Endometrium (tissue), 2 donors: Measurements from ENCODE around the gene ACSS2.

Source experiments
- FAIRE-seq: peaks from 2 replicates; lab custom pipeline; 2012; peaks lifted over from hg19 to GRCh38; lab: Jason Lieb, UNC
- donor health status: control.
- donor health status: control.

The ACSS2 gene

DNA sequence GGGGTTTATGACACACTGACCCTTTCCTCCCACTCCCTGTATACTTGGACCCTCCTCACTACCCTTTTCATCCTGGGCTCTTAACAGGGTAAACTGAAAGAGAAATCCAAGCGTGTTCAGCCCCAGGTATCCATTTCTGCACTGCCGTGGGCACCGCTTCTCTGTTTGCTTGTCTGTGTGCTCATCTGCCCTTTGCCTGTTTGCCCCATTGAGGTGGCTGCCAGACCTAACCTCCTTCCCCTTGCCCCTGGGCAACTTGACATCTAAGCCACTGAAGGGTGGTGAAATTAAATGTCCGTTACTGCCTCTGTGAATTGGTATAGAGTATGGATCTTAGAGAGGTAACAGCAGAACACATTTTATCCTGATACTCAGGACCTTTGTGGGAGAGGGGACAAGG, 38.7 kb downstream of the ACSS2 start:
- no peak for FAIRE-seq

DNA sequence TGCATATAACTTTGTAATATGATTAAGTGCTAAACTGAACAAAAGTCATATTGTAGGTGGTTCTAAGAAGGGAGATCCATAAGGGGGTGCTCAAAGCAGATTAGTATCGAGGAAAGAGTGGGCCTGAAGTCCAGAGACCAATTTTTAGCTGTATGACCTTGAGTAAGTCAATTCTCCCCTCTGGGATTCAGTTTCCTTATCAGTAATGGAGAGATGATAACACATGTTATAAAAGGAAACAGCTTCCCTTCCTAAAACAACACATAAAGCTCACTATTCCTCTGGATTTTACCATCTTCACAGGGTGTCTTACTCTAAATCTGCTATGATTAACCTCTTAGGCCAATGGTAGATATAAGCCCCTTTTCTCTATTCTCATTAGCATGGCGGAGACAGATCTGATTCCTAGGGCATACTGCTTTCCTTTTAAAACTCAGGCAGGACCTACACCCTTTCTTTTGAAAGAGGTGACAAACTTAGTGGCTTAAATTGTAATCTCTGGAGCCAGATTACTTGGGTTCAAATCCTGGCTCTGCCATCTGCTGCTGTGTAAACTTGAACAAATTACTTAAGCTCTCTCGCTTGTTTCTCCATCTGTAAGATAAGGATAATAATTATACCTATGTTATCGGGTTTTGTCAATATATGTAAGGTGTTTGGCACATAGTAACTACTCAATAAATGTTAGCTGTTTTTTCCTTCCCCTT, 39.5 kb downstream of the ACSS2 start:
- no peak for FAIRE-seq

DNA sequence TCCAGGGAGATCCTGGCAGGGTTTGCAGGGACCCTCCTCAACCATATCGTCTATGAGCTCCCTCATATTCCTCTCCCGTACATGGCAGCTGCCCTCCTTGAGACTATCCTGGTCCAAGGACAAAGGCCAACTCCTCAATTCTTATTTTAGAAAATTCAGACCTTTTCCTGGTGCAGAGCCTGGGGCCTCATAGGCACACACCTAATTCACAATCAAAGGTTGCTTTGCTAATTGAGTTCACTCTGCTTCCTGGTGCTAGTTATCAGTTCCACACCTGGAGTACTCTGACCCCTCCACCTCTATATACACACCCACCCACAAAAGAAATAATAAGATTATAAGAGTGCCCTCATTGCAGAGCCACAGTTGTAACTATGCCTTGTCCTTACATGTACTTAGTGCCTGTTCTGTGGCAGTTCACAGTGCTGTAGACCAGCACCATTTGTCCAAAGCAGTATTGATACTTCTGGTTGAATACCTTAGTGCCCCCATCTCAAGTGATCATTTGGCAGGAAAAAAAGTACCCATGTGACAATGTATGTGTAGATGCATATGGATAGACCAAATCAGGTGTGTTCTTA, 40.5 kb downstream of the ACSS2 start:
- no peak for FAIRE-seq

DNA sequence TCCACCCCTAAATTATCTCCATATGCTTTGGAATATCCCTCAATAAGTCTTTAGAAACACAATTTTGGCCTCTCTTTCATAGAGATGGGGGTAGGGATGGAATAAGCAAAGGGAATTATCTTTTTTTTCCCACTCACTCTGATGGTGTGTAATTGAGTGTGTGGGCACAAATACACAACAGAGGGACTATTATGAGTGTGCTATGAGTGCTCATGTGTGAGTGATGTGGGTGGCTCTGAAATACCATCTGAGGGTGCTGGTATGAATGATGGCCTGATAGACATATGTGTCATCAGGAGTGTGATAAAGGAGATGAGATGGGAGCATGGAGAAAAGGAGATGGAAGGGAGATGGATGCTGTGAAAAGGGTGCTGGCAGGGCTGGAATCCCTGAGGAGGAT, 43.6 kb downstream of the ACSS2 start:
- FAIRE-seq, result no peak

DNA sequence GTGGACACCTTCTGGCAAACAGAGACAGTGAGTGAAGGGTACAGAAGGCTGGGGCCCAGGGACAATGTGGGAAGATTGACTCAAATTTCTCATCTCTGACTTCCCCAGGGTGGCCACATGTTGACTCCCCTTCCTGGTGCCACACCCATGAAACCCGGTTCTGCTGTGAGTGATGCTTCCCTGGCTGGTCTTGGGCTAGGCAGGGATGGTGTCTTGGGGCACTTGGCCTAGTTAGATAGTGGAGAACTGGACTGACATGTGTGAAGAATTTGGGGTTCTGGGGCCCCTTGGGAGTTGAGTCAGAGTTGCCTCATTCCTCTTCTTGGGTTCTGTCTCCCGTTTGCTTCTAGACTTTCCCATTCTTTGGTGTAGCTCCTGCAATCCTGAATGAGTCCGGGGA, 45.0 kb downstream of the ACSS2 start:
- no peak for FAIRE-seq

DNA sequence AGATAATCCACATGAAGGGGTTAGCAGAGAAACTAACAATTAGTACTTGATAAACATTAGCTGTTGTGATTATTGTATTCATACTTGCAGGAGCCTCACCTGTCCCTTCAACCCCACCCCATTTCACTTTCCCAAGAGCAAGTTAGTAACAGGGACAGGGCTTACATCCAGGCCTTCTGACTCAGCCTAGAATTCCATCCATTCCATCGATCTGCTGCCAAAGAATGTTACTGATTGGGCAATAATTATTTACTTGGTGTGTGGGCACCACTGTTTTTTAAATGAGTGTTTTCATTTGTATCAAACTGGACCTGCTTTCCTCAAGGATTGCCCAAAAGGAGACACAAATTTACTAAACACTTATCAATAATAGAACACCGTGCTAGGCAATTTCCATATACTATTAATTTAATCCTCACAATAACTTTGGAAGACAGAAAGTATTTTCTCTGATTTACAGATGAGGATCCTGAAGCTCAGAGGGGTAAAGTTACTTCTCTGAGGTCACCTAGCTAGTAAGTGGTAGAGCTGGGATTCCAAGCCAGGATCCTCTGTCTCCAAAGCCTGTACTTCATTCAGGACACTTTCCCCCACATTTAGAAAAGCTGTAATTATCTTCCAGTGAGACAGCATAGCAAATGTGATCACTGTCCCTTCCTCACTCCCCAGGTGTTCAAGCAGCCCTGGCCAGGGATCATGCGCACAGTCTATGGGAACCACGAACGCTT, 46.4 kb downstream of the ACSS2 start:
- no peak for FAIRE-seq

DNA sequence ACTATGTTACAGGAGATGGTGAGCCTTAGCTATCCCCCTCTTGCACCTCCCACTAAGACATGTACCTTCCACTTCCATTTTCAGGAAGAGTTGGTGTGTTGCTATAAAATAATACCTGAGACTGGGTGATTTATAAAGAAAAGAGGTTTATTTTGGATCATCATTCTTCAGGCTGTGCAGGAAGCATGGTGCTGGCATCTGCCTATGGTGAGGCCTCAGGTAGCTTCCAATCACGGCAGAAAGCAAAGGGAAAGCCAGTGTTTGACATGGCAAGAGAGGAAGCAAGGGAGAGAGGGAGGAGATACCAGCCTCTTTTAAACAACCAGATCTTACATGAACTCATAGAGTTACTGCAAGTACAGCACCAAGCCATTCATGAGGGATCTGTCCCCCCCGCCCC, 47.0 kb downstream of the ACSS2 start:
- FAIRE-seq, result no peak

DNA sequence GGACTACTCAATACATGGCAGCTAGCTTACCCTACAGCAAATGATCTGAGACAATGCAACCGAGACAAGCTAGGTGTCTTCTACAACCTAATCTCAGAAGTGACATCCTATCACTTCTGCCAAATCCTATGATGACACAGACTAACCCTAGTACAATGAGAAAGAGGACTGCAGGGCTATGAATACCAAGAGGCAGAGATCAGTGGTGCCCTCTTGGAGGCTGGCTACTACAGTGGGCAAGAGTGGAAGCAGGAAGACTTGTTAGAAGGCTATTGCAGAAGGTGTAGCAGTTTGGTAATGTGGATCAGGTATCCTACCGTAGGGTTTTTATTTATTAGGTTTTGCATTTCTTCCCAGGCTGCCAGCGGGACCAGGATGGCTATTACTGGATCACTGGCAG, 48.9 kb downstream of the ACSS2 start:
- no peak for FAIRE-seq

DNA sequence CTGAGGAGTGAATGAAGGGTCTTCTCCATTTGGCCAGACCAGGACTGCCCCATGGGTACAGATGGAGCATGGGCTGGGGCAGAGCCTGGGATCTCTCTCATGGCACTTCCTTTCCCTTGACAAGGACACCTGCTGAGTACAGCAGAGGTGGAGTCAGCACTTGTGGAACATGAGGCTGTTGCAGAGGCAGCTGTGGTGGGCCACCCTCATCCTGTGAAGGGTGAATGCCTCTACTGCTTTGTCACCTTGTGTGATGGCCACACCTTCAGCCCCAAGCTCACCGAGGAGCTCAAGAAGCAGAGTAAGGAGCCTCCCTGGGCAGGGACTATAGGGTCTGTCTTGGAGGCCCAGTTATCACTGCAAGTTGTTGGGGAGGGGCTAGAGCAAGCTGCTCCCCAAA, 49.6 kb downstream of the ACSS2 start:
- FAIRE-seq, result no peak

DNA sequence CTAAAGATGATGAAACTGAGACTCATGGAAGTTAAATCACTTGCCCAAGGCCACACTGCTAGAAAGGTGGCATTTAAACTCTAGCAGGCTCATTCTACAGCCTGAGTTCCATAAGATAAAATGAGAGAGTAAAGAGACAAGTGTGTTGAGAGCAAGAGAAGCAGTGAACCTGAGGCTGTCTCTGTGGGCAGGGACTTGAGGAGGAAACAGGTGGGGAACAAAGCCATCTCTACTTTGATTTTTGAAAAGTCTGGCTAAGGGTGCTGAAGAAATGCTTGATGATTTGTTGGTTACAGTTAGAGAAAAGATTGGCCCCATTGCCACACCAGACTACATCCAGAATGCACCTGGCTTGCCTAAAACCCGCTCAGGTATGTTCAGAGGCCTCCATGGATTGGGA, 50.2 kb downstream of the ACSS2 start:
- no peak for FAIRE-seq

DNA sequence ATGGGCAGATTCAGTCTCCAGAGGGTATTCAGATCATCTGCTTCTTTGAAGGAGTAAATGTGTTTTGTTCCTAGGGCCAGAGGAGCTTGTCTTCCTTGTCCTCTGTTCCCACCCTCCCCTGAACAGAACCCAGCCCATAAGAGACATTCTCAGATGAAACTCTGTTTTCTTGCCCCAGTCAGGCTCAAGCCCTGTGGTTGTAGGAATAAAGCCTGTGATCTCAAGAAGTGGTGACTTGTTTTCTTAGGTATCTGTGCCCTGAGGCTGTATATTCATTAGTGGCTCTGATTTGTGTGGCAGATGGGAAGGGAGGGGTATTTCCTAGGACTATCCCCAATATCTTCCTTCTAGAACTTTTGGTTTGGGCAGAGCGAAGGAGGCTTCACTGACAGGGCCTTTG, 51.3 kb downstream of the ACSS2 start:
- no peak for FAIRE-seq

DNA sequence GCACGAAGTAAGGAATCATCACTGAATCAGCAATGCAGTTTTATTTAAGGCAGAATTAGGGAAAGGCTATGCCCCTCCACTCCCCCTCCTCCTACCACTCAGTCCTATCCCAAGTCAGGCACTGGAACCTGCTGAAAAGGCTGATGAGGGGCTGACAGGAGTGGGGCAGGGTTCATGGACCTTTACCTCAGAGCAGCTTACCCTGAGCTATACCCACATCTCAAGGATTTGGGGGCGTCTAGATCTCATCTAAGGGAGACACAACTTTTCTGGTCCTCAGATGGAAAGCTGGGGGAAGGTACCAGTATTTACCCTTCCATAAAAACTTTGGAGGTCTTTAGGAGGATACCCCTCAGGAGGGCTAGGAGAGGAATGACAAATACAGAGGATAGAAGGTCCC, 52.0 kb downstream of the ACSS2 start:
- no peak for FAIRE-seq

DNA sequence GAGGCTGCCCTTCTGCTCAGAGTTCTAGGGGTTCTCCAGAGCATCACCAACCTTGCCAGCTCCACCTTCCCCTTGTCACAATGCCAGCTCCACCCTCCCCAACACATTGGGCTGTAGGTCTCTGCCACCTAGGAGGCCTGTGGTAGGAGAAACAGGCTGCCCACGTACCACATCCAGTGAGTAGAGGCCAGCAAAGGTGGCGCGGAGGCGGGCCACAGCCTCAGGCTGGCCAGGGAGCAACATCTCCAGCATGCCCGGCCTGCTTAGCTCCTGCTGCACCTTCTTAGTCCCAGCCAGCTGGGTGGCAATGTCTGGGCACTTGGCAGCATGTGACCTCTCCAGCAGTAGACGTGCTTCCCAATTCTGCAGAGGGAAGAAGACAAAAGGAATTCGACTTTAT, 55.4 kb downstream of the ACSS2 start:
- no peak for FAIRE-seq

DNA sequence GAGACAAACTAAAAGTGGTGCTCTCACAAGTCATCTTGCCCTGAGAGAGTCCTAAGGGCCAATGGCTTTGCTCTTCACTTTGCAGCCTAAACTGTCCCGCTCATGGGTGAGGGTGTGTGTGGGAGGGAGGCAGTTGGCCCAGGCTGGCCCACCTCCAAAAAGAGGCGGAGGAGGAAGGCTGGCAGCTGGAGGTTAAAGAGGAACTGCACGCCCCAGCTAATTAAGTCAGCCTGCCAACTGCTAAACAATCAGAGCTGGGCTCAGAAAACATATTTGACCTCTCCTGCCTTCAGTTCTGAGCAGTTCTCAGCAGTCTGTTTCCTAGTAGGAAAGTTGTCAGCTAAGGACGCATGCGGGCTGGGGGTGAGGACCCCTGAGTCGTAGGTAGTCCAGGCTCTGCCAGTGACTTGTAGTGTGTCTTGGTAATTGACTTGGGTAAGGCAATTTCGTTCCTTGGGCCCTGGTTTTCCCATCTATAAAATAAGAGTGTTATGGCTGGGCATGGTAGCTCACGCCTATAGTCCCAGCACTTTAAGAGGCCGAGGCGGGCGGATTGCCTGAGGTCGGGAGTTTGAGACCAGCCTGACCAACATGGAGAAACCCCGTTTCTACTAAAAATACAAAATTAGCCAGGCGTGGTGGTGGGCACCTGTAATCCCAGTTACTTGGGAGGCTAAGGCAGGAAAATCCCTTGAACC, 62.2 kb downstream of the ACSS2 start:
- no peak for FAIRE-seq

DNA sequence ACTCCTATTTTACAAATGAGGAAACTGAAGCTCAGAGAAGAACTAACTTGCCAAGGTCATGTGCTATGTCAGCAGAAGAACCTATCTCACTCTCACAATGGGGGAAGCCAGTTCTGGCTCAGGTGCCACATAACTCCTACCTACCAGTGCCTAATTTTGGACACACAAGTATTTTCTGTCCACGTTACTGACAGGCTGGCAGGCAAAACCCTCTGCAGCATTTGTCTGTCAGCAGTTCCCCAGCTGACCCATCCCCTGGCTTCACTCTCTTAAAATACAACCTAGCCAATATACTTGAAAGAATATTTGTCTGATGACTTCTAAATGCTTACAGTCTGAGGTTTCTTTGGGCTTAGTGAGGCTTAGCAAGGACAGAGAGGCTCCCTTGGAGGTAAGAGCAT, 63.7 kb downstream of the ACSS2 start:
- FAIRE-seq, result no peak

DNA sequence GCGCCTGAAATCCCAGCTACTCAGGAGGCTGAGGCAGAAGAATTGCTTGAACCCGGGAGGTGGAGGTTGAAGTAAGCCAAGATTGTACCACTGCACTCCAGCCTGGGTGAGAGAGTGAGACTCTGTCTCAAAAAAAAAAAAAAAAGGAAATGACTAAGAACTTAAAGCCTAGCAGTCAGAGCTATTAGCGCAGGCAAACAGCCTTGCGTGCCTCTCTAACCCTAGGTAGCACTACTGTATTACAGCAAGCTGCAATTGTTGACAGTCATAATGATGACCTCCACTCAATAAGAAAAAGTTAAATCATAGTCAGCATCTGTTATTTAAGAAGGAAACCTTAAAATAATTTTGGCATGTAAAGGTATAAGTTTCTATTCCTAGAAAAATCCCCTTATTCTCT, 64.8 kb downstream of the ACSS2 start:
- FAIRE-seq, result no peak

DNA sequence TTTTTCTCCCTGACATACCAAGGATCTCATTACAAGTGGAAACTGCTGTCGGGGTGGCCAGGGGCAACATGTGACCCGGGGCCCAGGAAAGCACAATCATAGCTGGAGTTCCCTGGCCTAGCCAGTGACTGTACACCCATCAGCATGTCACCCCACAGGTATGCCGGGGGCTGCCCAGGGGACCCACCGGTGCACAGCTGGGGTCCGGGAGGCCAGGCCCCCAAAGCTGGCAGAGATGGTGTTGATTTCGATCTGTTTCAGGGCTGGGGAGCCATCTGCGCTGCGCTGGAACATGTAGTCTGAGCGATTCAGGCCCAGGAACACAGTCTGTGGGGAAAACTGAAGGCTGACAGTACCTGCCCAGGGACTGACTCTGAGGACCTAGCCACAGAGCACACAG, 65.9 kb downstream of the ACSS2 start:
- no peak for FAIRE-seq

DNA sequence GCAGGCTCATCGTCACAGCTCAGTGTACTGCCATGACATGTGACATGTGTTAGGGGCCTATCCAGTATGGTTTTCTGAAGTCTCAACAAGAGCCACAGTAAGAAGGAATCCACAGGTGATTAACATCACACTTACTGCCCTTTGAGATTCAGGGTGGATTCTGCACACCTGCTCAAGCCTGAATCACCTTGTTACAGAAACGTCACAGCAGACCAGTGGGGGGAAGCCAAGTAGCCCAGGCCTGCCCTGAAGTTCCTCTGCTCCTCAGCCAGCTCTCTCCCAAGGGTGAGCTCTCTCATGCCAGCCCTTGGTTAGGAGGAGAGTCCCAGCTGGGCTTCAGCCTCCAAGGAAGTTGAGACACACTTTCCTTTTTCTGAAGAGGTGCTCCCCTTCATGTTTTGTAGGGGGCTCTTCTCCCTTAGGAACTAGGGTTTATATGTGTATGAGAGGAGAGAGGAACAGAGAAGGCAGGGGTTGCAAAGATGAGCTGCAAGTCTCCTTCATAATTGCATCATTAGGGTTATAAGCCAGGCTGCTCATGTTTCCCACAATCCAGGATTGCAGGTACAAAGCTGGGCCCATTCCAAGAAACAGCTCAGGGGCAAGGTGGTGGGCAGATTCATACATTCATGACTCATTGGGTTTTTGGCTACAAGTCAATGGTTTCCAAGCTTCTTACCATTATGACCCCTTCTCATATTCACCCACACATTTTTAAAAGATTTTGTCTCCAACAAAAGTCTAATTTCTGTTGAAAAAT, 67.6 kb downstream of the ACSS2 start:
- no peak for FAIRE-seq

DNA sequence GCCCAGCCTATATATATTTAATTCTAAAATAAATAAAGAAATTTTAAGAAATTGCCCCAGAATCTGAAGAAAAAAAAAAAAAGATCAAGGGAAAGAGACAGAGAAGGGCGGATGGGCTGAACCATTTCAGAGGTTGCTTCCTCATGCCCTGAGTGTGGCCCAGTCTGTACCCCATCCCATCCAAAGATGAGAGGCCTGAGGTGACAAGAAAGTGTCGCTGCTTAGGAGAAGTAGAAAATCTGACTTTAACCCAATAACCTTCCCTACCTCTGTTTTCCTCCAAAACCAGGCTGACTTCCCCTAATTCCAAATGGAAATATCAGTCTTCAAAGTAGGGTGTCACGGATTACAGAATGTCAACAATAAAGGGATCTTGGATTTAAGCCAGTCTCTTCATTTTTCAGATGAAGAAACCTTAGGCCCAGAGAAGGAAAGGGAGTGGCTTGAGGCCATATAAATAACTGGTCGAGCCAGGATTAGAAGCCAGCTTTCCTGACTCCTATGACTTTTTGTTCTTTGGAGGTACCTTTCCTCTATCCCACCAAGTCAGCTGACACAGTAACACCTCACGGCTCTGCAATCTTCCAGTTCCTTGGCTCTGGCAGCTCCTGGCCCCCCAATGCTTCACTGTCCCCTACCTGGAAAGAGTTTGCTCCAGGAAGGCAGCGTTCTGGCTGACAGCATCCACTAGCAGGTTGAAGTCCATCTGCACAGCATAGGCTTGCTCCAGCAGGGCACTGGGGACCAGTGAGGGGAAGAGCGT, 69.1 kb downstream of the ACSS2 start:
- no peak for FAIRE-seq

DNA sequence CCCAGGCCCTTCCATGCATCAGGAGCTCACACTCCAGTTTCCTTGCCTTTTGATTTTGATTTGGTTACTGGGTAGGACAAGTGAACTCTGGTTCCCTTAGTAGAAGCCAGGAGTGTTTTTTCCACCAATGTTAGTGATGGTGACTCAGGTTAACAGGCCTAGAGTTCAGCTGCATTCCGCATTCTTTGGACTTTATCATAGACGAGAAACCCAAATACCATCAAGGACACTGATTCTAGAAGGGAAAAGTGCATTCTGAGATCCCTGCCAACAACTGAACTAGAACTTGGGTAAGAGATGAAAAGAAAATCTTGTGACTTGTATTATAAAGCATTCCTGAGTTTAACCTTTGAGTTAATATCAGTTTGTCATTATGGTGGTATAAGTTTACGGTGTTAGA, 70.2 kb downstream of the ACSS2 start:
- FAIRE-seq, result no peak

DNA sequence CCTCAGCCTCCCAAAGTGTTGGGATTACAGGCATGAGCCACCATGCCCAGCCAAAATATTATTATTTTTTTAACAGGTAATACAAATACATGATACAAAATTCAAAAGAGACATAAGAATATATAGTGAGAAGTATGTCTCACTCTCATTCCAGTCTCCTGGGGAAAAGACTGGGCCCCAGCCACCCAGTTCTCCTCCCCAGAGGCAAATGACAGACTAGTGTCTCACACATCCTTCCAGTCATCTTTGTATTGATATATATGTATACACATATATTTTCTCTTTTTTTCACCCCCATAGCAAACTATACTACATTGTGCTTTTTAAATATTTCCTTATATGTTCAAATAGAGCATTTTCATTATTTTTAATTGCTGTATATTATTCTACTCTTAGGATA, 70.9 kb downstream of the ACSS2 start:
- FAIRE-seq, result no peak

DNA sequence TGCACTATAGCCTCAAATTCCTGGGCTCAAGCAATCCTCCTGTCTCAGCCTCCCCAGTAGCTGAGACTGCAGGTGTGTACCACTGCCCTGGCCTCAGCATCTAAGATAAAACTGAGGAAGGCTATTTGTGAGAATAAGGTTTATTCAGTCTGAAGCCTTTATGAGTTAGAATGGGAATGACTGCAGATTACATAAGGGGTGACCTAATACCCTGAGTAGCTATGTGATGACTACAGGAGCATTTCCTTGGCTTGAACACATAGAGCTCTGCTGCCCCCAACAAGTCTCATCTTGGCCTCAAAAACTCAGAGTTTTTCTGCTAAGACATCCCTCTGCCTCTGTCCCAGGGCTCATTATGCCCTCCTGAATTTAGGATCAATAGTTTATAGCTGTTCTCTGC, 71.6 kb downstream of the ACSS2 start:
- FAIRE-seq, result no peak
